Measurements from ENCODE around the gene ENOX1. TPM values are rescaled to one million over a fixed set of nuclear protein-coding genes. Genes with fewer than 3 reads are reported as not detected.
A peak's percentile ranks its signal among the peaks of the same experiment; 100 is the strongest.

ENOX1 gene
- total RNA-seq, 1 donor from 2014 or later, result 1.7 TPM

DNA sequence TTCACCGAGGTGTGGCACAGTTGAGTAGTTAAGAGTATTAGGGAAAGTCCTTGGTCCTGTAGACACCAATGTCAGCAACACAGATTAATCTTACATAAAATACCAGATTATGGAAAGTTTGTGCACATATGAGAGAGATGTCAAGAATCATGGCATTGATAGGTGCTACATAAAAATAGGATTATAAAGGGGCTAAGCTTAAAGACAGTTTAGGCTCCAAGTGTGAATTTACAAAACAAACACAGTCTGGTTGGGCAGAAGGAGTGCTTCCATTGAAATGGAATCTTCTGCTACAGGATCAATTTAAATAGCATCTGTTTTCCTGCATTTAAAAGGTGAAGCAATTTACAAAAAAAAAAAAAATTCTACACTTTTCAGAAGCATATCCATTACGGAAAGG lies 470.5 kb downstream of the ENOX1 start:
- no peak for DNase-seq (ENCODE audit: low spot score)
- Mint-ChIP-seq H3K4me3 (ENCODE audit: unreplicated experiment) (no peak overlapping the region), H3K27me3 (ENCODE audit: unreplicated experiment) (no peaks in the 10 kb centered on the region), H3K27ac (ENCODE audit: unreplicated experiment) (no peak overlapping the region), H3K9me3 (ENCODE audit: unreplicated experiment) (no peaks in the 10 kb centered on the region), H3K4me1 (ENCODE audit: unreplicated experiment) (peaks cover 6% of the 10 kb centered on the region), H3K36me3 (ENCODE audit: low read depth, unreplicated experiment) (no peaks in the 10 kb centered on the region)
- no peak for TF ChIP-seq CTCF (IDR thresholded peaks at IDR 0.05; ENCODE audit: unreplicated experiment)

DNA sequence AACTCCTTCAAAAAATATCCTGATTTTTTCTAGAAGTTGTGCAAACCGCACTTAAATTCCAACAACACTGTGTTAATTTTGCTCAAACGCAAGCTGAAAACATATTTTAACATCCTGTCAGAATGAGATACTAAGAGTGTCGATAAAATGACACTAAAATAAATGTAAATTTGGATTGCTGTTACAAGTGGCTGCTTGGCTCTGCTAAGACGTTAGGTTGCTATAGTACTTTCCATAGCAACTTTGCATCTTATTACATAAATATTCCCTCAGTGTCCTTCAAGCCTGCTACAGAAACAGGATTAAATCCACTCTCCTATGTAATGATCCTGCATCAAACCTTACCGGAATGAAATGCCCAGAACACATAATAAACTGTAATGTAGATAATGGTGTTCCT lies 471.2 kb downstream of the ENOX1 start:
- H3K27me3 Mint-ChIP-seq (ENCODE audit: unreplicated experiment), result no peaks in the 10 kb centered on the region
- no peak overlapping the region for H3K4me3 Mint-ChIP-seq (ENCODE audit: unreplicated experiment)
- DNase-seq (ENCODE audit: low spot score), result no peak
- H3K36me3 Mint-ChIP-seq (ENCODE audit: low read depth, unreplicated experiment), result no peaks in the 10 kb centered on the region
- no peak overlapping the region for H3K27ac Mint-ChIP-seq (ENCODE audit: unreplicated experiment)
- H3K4me1 Mint-ChIP-seq (ENCODE audit: unreplicated experiment), result peaks cover 6% of the 10 kb centered on the region
- no peaks in the 10 kb centered on the region for H3K9me3 Mint-ChIP-seq (ENCODE audit: unreplicated experiment)
- TF ChIP-seq CTCF (IDR thresholded peaks at IDR 0.05; ENCODE audit: unreplicated experiment), result no peak

DNA sequence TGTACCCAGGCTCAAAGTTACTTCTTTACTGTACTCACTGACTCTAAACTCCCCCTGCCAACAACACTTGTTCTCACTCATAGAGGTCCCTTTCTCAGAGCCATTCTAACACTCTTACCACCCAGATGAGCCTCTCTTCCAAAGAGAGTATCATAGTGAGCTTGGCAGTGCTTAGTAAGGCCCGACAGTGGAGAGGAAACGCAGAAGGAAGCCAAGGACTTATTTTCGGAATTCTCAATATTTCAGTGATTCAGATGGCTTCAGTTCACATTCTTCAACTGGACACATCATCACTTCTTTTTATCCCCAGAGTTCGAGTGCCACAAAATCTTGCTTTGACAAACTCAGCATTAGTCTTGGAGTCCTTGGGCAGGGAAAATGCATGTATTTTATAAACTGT lies 477.5 kb downstream of the ENOX1 start:
- no peak for DNase-seq (ENCODE audit: low spot score)
- peaks cover 4% of the 10 kb centered on the region for H3K36me3 Mint-ChIP-seq (ENCODE audit: low read depth, unreplicated experiment)
- H3K27ac Mint-ChIP-seq (ENCODE audit: unreplicated experiment), result no peak overlapping the region

DNA sequence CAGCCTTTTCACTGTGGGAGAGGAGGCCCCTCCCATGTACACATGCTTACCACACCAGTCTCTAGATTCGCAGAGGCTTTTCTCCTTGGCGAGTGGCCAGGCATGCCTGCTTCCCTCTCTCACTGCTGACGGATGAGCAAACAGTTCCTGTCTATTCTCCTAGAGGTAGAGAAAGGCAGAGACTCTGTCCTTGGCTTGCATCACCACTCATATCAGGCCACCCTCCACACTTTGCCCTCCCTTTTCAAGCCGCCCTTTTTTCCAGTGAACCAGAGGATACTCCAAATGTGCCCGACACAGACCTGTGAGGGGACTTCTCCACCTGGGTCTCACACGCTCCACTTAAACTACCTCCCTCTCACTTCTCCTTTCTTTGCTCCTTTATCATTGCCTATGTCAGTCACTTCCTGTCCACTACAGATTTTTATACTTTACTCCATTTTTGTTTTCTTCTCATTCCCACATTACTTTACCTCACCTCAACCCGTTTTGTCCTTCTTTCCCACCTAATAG lies 478.8 kb downstream of the ENOX1 start:
- peak overlapping the region; percentile 26 for H3K4me3 Mint-ChIP-seq (ENCODE audit: unreplicated experiment)
- DNase-seq (ENCODE audit: low spot score), result no peak
- peaks cover 4% of the 10 kb centered on the region for H3K36me3 Mint-ChIP-seq (ENCODE audit: low read depth, unreplicated experiment)
- peaks cover 3% of the 10 kb centered on the region for H3K27me3 Mint-ChIP-seq (ENCODE audit: unreplicated experiment)
- H3K27ac Mint-ChIP-seq (ENCODE audit: unreplicated experiment), result no peak overlapping the region
- H3K9me3 Mint-ChIP-seq (ENCODE audit: unreplicated experiment), result no peaks in the 10 kb centered on the region
- peaks cover 27% of the 10 kb centered on the region for H3K4me1 Mint-ChIP-seq (ENCODE audit: unreplicated experiment)
- TF ChIP-seq CTCF (IDR thresholded peaks at IDR 0.05; ENCODE audit: unreplicated experiment), result no peak

More for the DNA sequence above, 477.5 kb downstream of the ENOX1 start:
- Mint-ChIP-seq H3K27me3 (ENCODE audit: unreplicated experiment) (peaks cover 3% of the 10 kb centered on the region), H3K9me3 (ENCODE audit: unreplicated experiment) (no peaks in the 10 kb centered on the region), H3K4me1 (ENCODE audit: unreplicated experiment) (peaks cover 25% of the 10 kb centered on the region), H3K4me3 (ENCODE audit: unreplicated experiment) (no peak overlapping the region)
- TF ChIP-seq CTCF (IDR thresholded peaks at IDR 0.05; ENCODE audit: unreplicated experiment), result no peak

GRCh38 chr13:43307221-43307920 lies 479.4 kb downstream of the ENOX1 start:
- no peak overlapping the region for H3K27ac Mint-ChIP-seq (ENCODE audit: unreplicated experiment)

More at GRCh38 chr13:43307221-43307920, 479.4 kb downstream of the ENOX1 start:
- Mint-ChIP-seq H3K4me3 (ENCODE audit: unreplicated experiment) (no peak overlapping the region), H3K9me3 (ENCODE audit: unreplicated experiment) (no peaks in the 10 kb centered on the region), H3K27me3 (ENCODE audit: unreplicated experiment) (peaks cover 3% of the 10 kb centered on the region), H3K36me3 (ENCODE audit: low read depth, unreplicated experiment) (peaks cover 4% of the 10 kb centered on the region), H3K4me1 (ENCODE audit: unreplicated experiment) (peaks cover 27% of the 10 kb centered on the region)
- no peak for TF ChIP-seq CTCF (IDR thresholded peaks at IDR 0.05; ENCODE audit: unreplicated experiment)
- DNase-seq (ENCODE audit: low spot score), result no peak
